ENCODE results near the gene DIPK1C. TPM values are rescaled to one million over a fixed set of nuclear protein-coding genes. Genes with fewer than 3 reads are reported as not detected.

DIPK1C gene
- total RNA-seq, 1 experiment from 2014 or later, result not detected

GRCh38 chr18:74498712-74499627 lies 41.9 kb upstream of the DIPK1C start (continued):
- TF ChIP-seq ZNF532 (CRISPR knock-in tag; IDR thresholded peaks at IDR 0.05; ENCODE audit: borderline replicate concordance) (no peak), AR (CRISPR knock-in tag; IDR thresholded peaks at IDR 0.05) (no peak), ZNF317 (CRISPR knock-in tag; IDR thresholded peaks at IDR 0.05; ENCODE audit: borderline replicate concordance, low read depth) (no peak), JAZF1 (CRISPR knock-in tag; IDR thresholded peaks at IDR 0.05) (no peak), SMAD3 (CRISPR knock-in tag; IDR thresholded peaks at IDR 0.05; ENCODE audit: borderline replicate concordance) (no peak), ZNF423 (CRISPR knock-in tag; IDR thresholded peaks at IDR 0.05) (no peak), CTCF (IDR thresholded peaks at IDR 0.05) (no peak), PRRX2 (CRISPR knock-in tag; IDR thresholded peaks at IDR 0.05) (no peak)

- H3K4me3 Mint-ChIP-seq, result peak overlapping the region; percentile 96
- peaks cover 41% of the 10 kb centered on the region for H3K4me1 Mint-ChIP-seq
- H3K9me3 Mint-ChIP-seq, result no peaks in the 10 kb centered on the region
- no peak overlapping the region; the same call in 1 of the 2 replicates for H3K27ac Mint-ChIP-seq
- ChIA-PET CTCF (interaction anchor here (3.6 kb wide), 1 partner anchor 54 kb away, joined by 20 read pairs; no protein-coding TSS in a partner anchor), POLR2A (no interaction called here)
- H3K36me3 Mint-ChIP-seq, result peaks cover 30% of the 10 kb centered on the region
- H3K27me3 Mint-ChIP-seq (ENCODE audit: low read depth), result no peaks in the 10 kb centered on the region
- ATAC-seq, result no peak
- DNase-seq (ENCODE audit: low spot score), result no peak
- TF ChIP-seq NFE2L1 (CRISPR knock-in tag; IDR thresholded peaks at IDR 0.05) (no peak), ZMAT4 (CRISPR knock-in tag; IDR thresholded peaks at IDR 0.05) (no peak), MAX (CRISPR knock-in tag; IDR thresholded peaks at IDR 0.05) (no peak), PRRX2 (CRISPR knock-in tag; IDR thresholded peaks at IDR 0.05) (no peak), USF1 (CRISPR knock-in tag; IDR thresholded peaks at IDR 0.05) (no peak), E2F1 (CRISPR knock-in tag; IDR thresholded peaks at IDR 0.05) (no peak), CBFB (CRISPR knock-in tag; IDR thresholded peaks at IDR 0.05; ENCODE audit: low read depth) (no peak), NFYB (CRISPR knock-in tag; conservative IDR thresholded peaks at IDR 0.05; ENCODE audit: low read depth) (no peak), USF2 (CRISPR knock-in tag; IDR thresholded peaks at IDR 0.05) (no peak), CDX4 (CRISPR knock-in tag; IDR thresholded peaks at IDR 0.05; ENCODE audit: borderline replicate concordance) (no peak), SP1 (CRISPR knock-in tag; conservative IDR thresholded peaks at IDR 0.05) (no peak), ZNF396 (CRISPR knock-in tag; IDR thresholded peaks at IDR 0.05; ENCODE audit: borderline replicate concordance) (no peak), ZNF671 (CRISPR knock-in tag; IDR thresholded peaks at IDR 0.05) (no peak), NR1H2 (CRISPR knock-in tag; IDR thresholded peaks at IDR 0.05) (no peak), TEAD1 (CRISPR knock-in tag; IDR thresholded peaks at IDR 0.05) (no peak)
Observed at GRCh38 chr18:74497778-74498177, 40.7 kb upstream of the DIPK1C start.
